Neural crest cell (in vitro differentiated cells): ENCODE results near the gene RCHY1. TPM values are rescaled to one million over a fixed set of nuclear protein-coding genes. Genes with fewer than 3 reads are reported as not detected.

Experiments
- DNase-seq: peaks from one replicate; pipeline ENCODE4 v3.0.0; 2021; ENCODE audit warnings: low read depth, mixed read lengths, low spot score
- H3K27ac Mint-ChIP-seq: one replicate; pipeline ENCODE4 v1.8.0; 2021; ENCODE audit warnings: mild to moderate bottlenecking, mixed read lengths; ENCODE audit not compliant: unreplicated experiment
- H3K27me3 Mint-ChIP-seq: 2 replicates; pipeline ENCODE4 v1.8.0; 2021; ENCODE audit warnings: low read depth, mild to moderate bottlenecking, mixed read lengths
- H3K36me3 Mint-ChIP-seq: 2 replicates; pipeline ENCODE4 v1.8.0; 2021; ENCODE audit warnings: low read depth, mild to moderate bottlenecking, mixed read lengths
- H3K4me1 Mint-ChIP-seq: 2 replicates; pipeline ENCODE4 v1.8.0; 2021; ENCODE audit warnings: mixed read lengths
- H3K4me3 Mint-ChIP-seq: one replicate; pipeline ENCODE4 v1.8.0; 2021; ENCODE audit warnings: mild to moderate bottlenecking, mixed read lengths
- H3K9me3 Mint-ChIP-seq: 2 replicates; pipeline ENCODE4 v1.8.0; 2021; ENCODE audit warnings: mixed read lengths
- total RNA-seq: library from RNA; stranded (reverse); gene quantifications from 2 replicates; pipeline ENCODE4 v1.2.1, GENCODE V29; 2021
- TF ChIP-seq, protein P1 (sequence below): fragments of 200-600 bp; sonication (generic); conservative IDR thresholded peaks from 2 replicates; pipeline ENCODE4 v1.5.0; 2021; ENCODE audit warnings: antibody characterized with exemption, mild to moderate bottlenecking

The RCHY1 gene
- total RNA-seq, 1 donor from 2014 or later: 32.6 TPM

DNA sequence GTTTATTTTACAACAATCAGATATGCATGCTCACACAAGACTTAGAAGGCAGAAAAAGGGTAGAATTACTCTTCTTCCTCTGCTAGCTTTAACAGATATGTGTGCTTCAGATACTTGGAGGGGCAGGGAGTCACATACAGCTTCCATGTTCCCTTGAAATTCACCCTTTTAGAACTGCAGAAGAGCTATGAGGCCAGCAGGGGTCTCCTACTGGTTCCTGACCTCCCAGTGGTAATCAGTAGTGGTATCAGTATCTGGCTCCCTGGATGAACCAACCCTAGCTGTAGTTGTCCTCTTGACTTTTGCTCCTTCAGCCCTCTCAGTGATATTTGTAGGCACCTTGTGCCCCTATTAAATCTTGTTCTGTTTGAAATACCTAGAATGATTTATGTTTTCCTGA, 81.5 kb downstream of the RCHY1 start:
- DNase-seq: no peak
- Mint-ChIP-seq H3K27me3 (no peaks in the 10 kb centered on the region), H3K4me1 (no peaks in the 10 kb centered on the region), H3K36me3 (no peaks in the 10 kb centered on the region), H3K4me3 (no peak overlapping the region), H3K27ac (no peak overlapping the region), H3K9me3 (peaks cover 4% of the 10 kb centered on the region)
- TF ChIP-seq, protein P1, sequence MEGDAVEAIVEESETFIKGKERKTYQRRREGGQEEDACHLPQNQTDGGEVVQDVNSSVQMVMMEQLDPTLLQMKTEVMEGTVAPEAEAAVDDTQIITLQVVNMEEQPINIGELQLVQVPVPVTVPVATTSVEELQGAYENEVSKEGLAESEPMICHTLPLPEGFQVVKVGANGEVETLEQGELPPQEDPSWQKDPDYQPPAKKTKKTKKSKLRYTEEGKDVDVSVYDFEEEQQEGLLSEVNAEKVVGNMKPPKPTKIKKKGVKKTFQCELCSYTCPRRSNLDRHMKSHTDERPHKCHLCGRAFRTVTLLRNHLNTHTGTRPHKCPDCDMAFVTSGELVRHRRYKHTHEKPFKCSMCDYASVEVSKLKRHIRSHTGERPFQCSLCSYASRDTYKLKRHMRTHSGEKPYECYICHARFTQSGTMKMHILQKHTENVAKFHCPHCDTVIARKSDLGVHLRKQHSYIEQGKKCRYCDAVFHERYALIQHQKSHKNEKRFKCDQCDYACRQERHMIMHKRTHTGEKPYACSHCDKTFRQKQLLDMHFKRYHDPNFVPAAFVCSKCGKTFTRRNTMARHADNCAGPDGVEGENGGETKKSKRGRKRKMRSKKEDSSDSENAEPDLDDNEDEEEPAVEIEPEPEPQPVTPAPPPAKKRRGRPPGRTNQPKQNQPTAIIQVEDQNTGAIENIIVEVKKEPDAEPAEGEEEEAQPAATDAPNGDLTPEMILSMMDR: peak; percentile 43

DNA sequence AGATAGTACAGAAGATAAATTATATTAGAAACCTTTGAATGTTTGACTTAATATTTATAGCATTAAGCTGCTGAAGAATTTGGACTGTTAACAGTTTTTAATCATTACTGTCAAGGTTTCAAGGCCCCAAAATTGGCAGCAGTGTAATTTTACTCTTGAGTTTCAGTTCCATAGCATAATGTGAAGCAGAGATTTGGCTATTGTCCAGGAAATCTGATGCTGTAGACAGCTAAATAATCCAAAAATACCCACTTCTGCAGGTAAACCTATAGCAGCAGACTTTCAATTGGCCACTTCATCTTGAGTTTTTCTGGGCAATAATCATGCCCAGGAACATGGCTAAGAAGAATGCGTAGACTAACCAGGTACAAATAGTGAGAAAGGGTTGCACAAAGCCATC, 85.0 kb downstream of the RCHY1 start:
- TF ChIP-seq, protein P1: no peak
- H3K27ac Mint-ChIP-seq: no peak overlapping the region
- no peak for DNase-seq
- no peaks in the 10 kb centered on the region for H3K4me1 Mint-ChIP-seq
- no peaks in the 10 kb centered on the region for H3K27me3 Mint-ChIP-seq
- no peaks in the 10 kb centered on the region for H3K36me3 Mint-ChIP-seq
- H3K4me3 Mint-ChIP-seq: no peak overlapping the region
- peaks cover 4% of the 10 kb centered on the region for H3K9me3 Mint-ChIP-seq

Other genes with a start within 250 kb of the RCHY1 start
- gene THAP6, start 70 bp upstream of the RCHY1 start, total RNA-seq: 19.9 and 21.9 TPM in 2 replicates
- gene ODAPH, start 41.7 kb upstream of the RCHY1 start, total RNA-seq: not detected in 2 replicates
- gene CDKL2, start 116.1 kb upstream of the RCHY1 start, total RNA-seq: 1.1 and 1.8 TPM in 2 replicates
- 204 TPM in 2 replicates for gene G3BP2, start 159.0 kb upstream of the RCHY1 start, total RNA-seq
- 41.2 and 45.5 TPM in 2 replicates for gene USO1, start 210.2 kb upstream of the RCHY1 start, total RNA-seq